Rectal smooth muscle tissue (tissue), 1 donor: ENCODE measurements around the gene TUBGCP2.
"Not testable (repeated sequence)": the region's sequence is repeated elsewhere in the genome, so short reads cannot be mapped to it uniquely, and the experiment has no call there.

Experiments used
- H3K27ac ChIP-seq: one replicate; pipeline ENCODE4 v1.7.0; 2013; ENCODE audit warnings: low read depth, low read length, inconsistent platforms
- H3K27me3 ChIP-seq: one replicate; pipeline ENCODE4 v1.7.0; 2013; ENCODE audit warnings: low read length; ENCODE audit not compliant: control insufficient read depth, insufficient read depth
- H3K36me3 ChIP-seq: one replicate; pipeline ENCODE4 v1.7.0; 2013; ENCODE audit warnings: low read length; ENCODE audit not compliant: control insufficient read depth, insufficient read depth
- H3K4me1 ChIP-seq: one replicate; pipeline ENCODE4 v1.7.0; 2013; ENCODE audit warnings: low read length; ENCODE audit not compliant: control insufficient read depth, insufficient read depth
- H3K4me3 ChIP-seq: one replicate; pipeline ENCODE4 v1.7.0; 2013; ENCODE audit warnings: low read length
- H3K9ac ChIP-seq: one replicate; pipeline ENCODE4 v1.7.0; 2013; ENCODE audit warnings: low read length

TUBGCP2 gene

GRCh38 chr10:133326223-133326551 is 17.5 kb upstream of the TUBGCP2 start:
- no peak overlapping the region for H3K9ac ChIP-seq
- peaks cover 36% of the 10 kb centered on the region for H3K27me3 ChIP-seq
- no peak overlapping the region for H3K27ac ChIP-seq
- H3K36me3 ChIP-seq, result no peaks in the 10 kb centered on the region
- H3K4me3 ChIP-seq, result no peak overlapping the region
- peaks cover 2% of the 10 kb centered on the region for H3K4me1 ChIP-seq

- H3K27ac ChIP-seq, result no peak overlapping the region
- peaks cover 2% of the 10 kb centered on the region for H3K4me1 ChIP-seq
- H3K9ac ChIP-seq, result no peak overlapping the region
- H3K4me3 ChIP-seq, result peak overlapping the region; percentile 48
- peaks cover 36% of the 10 kb centered on the region for H3K27me3 ChIP-seq
- H3K36me3 ChIP-seq, result no peaks in the 10 kb centered on the region
Observed at GRCh38 chr10:133325440-133326222, 17.0 kb upstream of the TUBGCP2 start.

- no peaks in the 10 kb centered on the region for H3K36me3 ChIP-seq
- H3K9ac ChIP-seq, result no peak overlapping the region
- peak overlapping the region; percentile 48 for H3K4me3 ChIP-seq
- no peak overlapping the region for H3K27ac ChIP-seq
- H3K4me1 ChIP-seq, result peaks cover 2% of the 10 kb centered on the region
- H3K27me3 ChIP-seq, result peaks cover 36% of the 10 kb centered on the region
Observed at GRCh38 chr10:133324857-133325260, 16.2 kb upstream of the TUBGCP2 start.

DNA sequence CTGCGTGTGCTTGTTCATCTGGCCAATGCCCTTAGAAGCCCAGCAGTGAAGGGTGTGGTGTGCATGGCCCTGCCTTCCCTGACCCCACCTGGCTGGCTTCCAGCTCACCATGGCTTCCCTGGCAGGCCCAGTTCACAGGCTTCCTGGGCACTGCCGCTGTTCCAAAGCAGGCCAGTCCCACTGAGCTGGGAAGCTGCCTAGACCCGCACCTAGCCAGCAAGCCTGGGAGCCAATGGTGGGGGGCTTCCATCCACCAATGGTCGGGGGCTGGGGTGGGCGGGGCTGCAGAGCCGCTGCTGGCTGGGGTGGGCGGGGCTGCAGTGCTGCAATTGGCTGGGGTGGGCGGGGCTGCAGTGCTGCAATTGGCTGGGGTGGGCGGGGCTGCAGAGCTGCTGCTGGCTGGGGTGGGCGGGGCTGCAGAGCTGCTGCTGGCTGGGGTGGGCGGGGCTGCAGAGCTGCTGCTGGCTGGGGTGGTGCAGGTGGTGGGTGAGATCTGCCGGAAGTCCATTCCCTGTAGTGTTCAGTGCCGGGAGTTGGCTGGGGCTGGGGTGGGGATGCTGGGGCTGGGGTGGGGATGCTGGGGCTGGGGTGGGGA is 15.6 kb upstream of the TUBGCP2 start:
- Histone ChIP-seq H3K36me3 (no peaks in the 10 kb centered on the region), H3K4me3 (no peak overlapping the region), H3K27me3 (peaks cover 35% of the 10 kb centered on the region), H3K27ac (no peak overlapping the region), H3K4me1 (peaks cover 2% of the 10 kb centered on the region), H3K9ac (no peak overlapping the region)

DNA sequence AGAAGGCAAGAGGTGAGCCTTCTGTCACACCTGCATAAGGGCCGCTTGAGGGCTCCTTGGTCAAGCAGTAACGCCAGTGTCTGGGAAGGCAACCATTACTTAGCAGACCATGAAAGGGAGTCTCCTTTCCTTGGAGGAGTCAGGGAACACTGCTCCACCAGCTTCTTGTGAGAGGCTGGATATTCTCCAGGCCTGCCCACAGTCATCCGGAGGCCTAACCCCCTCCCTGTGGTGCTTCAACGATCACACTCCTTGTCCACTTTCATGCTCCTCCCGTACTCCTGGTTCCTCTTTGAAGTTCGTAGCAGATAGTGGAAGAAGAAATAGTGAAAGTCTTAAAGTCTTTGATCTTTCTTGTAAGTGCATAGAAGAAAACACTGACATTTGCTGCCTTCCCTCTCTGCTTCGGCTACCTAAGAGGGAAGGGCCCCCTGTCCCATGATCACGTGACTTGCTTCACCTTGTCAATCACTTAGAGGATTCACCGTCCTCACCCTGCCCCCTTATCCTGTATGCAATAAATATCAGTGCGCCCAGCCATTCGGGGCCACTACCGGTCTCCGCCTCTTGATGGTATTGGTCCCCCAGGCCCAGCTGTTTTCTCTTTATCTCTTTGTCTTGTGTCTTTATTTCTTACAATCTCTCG is 13.5 kb upstream of the TUBGCP2 start:
- not testable (repeated sequence) for H3K9ac ChIP-seq, H3K4me1 ChIP-seq, H3K36me3 ChIP-seq, H3K4me3 ChIP-seq, H3K27ac ChIP-seq
- H3K27me3 ChIP-seq, result peaks cover 21% of the 10 kb centered on the region

GRCh38 chr10:133320852-133321422 is 12.3 kb upstream of the TUBGCP2 start:
- H3K36me3 ChIP-seq, H3K4me1 ChIP-seq, H3K27me3 ChIP-seq, H3K4me3 ChIP-seq, H3K27ac ChIP-seq, H3K9ac ChIP-seq: not testable (repeated sequence)

GRCh38 chr10:133318494-133319127 is 9.9 kb upstream of the TUBGCP2 start:
- H3K27me3 ChIP-seq, result peaks cover 6% of the 10 kb centered on the region
- H3K4me3 ChIP-seq, result peak overlapping the region; percentile 37
- no peaks in the 10 kb centered on the region for H3K4me1 ChIP-seq
- no peak overlapping the region for H3K9ac ChIP-seq
- no peak overlapping the region for H3K27ac ChIP-seq
- H3K36me3 ChIP-seq, result no peaks in the 10 kb centered on the region

DNA sequence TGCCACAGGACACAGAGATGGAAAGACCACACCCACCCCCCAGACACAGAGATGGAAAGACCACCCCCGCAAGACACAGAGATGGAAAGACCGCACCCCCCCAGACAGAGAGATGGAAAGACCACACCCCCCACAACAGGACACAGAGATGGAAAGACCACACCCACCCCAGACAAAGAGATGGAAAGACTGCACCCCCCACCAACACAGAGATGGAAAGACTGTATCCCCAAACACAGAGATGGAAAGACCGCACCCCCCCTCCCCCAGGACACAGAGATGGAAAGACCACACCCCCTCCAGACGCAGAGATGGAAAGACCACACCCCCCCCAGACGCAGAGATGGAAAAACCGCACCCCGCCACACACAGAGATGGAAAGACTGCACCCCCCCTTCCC is 8.1 kb upstream of the TUBGCP2 start:
- Histone ChIP-seq H3K27me3 (peaks cover 6% of the 10 kb centered on the region), H3K4me1 (no peaks in the 10 kb centered on the region), H3K9ac (no peak overlapping the region), H3K4me3 (no peak overlapping the region), H3K36me3 (peaks cover 9% of the 10 kb centered on the region), H3K27ac (no peak overlapping the region)

GRCh38 chr10:133316266-133316665 is 7.6 kb upstream of the TUBGCP2 start:
- Histone ChIP-seq H3K9ac (no peak overlapping the region), H3K27ac (no peak overlapping the region), H3K4me3 (no peak overlapping the region), H3K36me3 (peaks cover 9% of the 10 kb centered on the region), H3K4me1 (no peaks in the 10 kb centered on the region), H3K27me3 (peaks cover 6% of the 10 kb centered on the region)

DNA sequence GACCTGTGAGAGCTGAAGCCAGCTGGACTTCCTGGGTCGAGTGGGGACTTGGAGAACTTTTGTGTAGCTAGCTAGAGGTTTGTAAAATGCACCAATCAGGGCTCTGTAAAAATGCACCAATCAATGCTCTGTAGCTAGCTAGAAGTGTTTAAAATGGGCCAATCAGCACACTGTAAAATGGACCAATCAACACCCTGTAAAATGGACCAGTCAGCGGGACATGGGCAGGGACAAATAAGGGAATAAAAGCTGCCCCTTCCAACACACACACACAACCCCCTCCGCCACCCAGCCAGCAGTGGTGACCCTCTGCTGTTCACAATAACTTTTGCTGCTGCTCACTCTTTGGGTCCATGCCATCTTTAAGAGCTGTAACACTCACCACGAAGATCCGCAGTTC is 7.2 kb upstream of the TUBGCP2 start:
- no peak overlapping the region for H3K9ac ChIP-seq
- H3K27ac ChIP-seq, result no peak overlapping the region
- peaks cover 6% of the 10 kb centered on the region for H3K27me3 ChIP-seq
- H3K4me1 ChIP-seq, result no peaks in the 10 kb centered on the region
- peaks cover 9% of the 10 kb centered on the region for H3K36me3 ChIP-seq
- no peak overlapping the region for H3K4me3 ChIP-seq

DNA sequence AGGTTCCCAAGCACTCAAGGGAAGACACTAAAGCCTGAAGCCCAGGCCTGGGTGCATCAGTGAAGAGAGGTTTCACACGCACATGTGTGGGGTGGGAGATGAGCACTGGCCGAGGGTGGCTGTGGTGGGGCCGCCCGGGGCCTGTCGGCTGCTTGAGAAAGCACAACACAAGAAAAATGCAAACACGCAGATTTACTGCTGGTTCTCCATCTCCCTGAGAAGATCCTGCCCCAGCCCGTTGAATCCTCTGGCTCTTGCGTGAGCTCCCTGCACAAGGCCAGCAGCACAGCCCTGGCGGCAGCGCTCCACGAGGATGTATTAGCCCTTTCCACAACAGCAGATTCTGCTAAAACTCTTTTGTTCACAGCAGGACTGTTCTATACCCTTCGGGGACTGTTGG is 6.2 kb upstream of the TUBGCP2 start:
- Histone ChIP-seq H3K4me3 (no peak overlapping the region), H3K27me3 (peaks cover 6% of the 10 kb centered on the region), H3K4me1 (no peaks in the 10 kb centered on the region), H3K36me3 (peaks cover 12% of the 10 kb centered on the region), H3K9ac (no peak overlapping the region), H3K27ac (no peak overlapping the region)

GRCh38 chr10:133313192-133313591 is 4.5 kb upstream of the TUBGCP2 start:
- Histone ChIP-seq H3K9ac (no peak overlapping the region), H3K27ac (no peak overlapping the region), H3K4me3 (no peak overlapping the region), H3K36me3 (peaks cover 12% of the 10 kb centered on the region), H3K27me3 (no peaks in the 10 kb centered on the region), H3K4me1 (peaks cover 2% of the 10 kb centered on the region)
